Measurements from ENCODE around the gene ANKMY1. TPM values are rescaled to one million over a fixed set of nuclear protein-coding genes. Genes with fewer than 3 reads are reported as not detected.
"Not testable (repeated sequence)": the region's sequence is repeated elsewhere in the genome, so short reads cannot be mapped to it uniquely, and the experiment has no call there.

Gene ANKMY1
- total RNA-seq, 1 donor from 2014 or later = 7.2 TPM

DNA sequence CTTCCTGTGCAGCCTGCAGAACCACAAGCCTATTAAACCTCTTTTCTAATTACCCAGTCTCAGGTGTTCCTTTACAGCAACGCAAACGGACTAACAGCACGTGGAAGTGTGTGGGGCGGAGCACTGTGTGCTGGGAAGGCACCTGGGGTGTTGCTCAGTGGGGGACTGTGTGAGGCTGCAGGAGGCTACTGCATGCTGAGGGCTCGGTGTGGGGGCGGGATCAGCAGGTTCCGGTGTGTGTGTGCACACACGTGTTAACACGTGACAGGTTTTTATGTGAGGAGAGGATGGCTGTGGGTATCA is 58.9 kb downstream of the ANKMY1 start:
- no peaks in the 10 kb centered on the region for H3K27me3 ChIP-seq (ENCODE audit: insufficient read depth, low read length)
- Mint-ChIP-seq H3K4me3 (ENCODE audit: unreplicated experiment) (no peak overlapping the region), H3K9me3 (ENCODE audit: unreplicated experiment) (peaks cover 14% of the 10 kb centered on the region), H3K27me3 (ENCODE audit: low read depth, unreplicated experiment) (peaks cover 13% of the 10 kb centered on the region), H3K27ac (ENCODE audit: unreplicated experiment) (no peak overlapping the region), H3K36me3 (ENCODE audit: low read depth, unreplicated experiment) (peaks cover 8% of the 10 kb centered on the region), H3K4me1 (ENCODE audit: low read depth, unreplicated experiment) (no peaks in the 10 kb centered on the region)
- no peak overlapping the region for H3K4me3 ChIP-seq (ENCODE audit: insufficient read depth, low read depth, low read length)
- H2AFZ ChIP-seq (ENCODE audit: low read depth, low read length) = no peak overlapping the region
- H3K9me3 ChIP-seq (ENCODE audit: insufficient read depth, low read depth, low read length) = no peaks in the 10 kb centered on the region
- no peak overlapping the region for H3K9ac ChIP-seq (ENCODE audit: low read length)
- TF ChIP-seq, protein P1, sequence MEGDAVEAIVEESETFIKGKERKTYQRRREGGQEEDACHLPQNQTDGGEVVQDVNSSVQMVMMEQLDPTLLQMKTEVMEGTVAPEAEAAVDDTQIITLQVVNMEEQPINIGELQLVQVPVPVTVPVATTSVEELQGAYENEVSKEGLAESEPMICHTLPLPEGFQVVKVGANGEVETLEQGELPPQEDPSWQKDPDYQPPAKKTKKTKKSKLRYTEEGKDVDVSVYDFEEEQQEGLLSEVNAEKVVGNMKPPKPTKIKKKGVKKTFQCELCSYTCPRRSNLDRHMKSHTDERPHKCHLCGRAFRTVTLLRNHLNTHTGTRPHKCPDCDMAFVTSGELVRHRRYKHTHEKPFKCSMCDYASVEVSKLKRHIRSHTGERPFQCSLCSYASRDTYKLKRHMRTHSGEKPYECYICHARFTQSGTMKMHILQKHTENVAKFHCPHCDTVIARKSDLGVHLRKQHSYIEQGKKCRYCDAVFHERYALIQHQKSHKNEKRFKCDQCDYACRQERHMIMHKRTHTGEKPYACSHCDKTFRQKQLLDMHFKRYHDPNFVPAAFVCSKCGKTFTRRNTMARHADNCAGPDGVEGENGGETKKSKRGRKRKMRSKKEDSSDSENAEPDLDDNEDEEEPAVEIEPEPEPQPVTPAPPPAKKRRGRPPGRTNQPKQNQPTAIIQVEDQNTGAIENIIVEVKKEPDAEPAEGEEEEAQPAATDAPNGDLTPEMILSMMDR (IDR thresholded peaks at IDR 0.05; ENCODE audit: insufficient read depth, low read depth, low read length) = no peak
- no peak for TF ChIP-seq EZH2 (IDR thresholded peaks at IDR 0.05; ENCODE audit: insufficient read depth, low read length)
- H3K4me1 ChIP-seq (ENCODE audit: insufficient read depth, low read length) = no peaks in the 10 kb centered on the region
- FAIRE-seq = no peak
- no peaks in the 10 kb centered on the region for H3K36me3 ChIP-seq (ENCODE audit: insufficient read depth, low read length)
- H3K27ac ChIP-seq (ENCODE audit: low read depth, low read length) = no peak overlapping the region
- no peaks in the 10 kb centered on the region for H4K20me1 ChIP-seq (ENCODE audit: insufficient read depth, low read length)
- H3K4me2 ChIP-seq (ENCODE audit: low read length) = no peak overlapping the region
- DNase-seq (ENCODE audit: low read depth) = no peak
- no peaks in the 10 kb centered on the region for H3K79me2 ChIP-seq (ENCODE audit: insufficient read depth, low read length)

DNA sequence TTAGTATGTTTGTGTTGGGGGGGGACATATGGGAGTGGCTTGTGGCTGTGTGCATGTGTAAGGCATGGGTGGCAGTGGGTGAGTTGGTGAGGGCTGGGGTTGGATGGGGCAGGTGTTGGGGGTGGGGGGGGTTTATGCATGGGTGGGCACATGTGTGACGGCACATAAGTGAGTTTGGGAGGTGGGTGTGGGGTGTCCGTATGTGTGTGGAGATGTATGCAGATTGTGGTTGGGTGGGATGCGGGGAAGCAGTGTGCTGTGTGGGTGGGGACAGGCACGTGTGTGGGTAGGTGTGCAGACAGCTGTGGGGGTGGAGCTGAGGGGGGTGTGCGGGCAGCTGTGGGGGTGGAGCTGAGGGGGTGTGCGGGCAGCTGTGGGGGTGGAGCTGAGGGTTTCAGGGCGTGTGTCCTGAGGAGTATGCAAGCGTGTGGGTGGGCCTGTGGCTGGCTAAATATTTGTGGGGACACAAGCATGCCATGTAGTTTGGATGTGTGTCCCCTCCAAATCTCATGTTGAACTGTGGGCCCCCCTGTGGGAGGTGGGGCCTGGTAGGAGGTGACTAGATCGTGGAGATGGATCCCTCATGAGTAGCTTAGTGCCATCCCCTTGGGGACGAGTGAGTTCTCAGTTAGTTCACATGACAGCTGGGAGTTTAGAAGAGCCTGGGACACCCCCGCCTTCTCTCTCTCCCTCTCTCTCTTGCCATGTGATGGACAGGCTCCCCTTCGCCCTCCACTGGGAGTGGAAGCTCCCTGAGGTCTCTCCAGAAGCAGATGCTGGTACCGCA is 59.4 kb downstream of the ANKMY1 start:
- H3K4me3 ChIP-seq (ENCODE audit: insufficient read depth, low read depth, low read length) = no peak overlapping the region
- TF ChIP-seq EZH2 (IDR thresholded peaks at IDR 0.05; ENCODE audit: insufficient read depth, low read length) = no peak
- TF ChIP-seq, protein P1 (IDR thresholded peaks at IDR 0.05; ENCODE audit: insufficient read depth, low read depth, low read length) = no peak
- DNase-seq (ENCODE audit: low read depth) (no peak), FAIRE-seq (no peak)
- Mint-ChIP-seq H3K36me3 (ENCODE audit: low read depth, unreplicated experiment) (peaks cover 10% of the 10 kb centered on the region), H3K4me1 (ENCODE audit: low read depth, unreplicated experiment) (no peaks in the 10 kb centered on the region), H3K27ac (ENCODE audit: unreplicated experiment) (no peak overlapping the region), H3K9me3 (ENCODE audit: unreplicated experiment) (peaks cover 18% of the 10 kb centered on the region), H3K27me3 (ENCODE audit: low read depth, unreplicated experiment) (peaks cover 13% of the 10 kb centered on the region), H3K4me3 (ENCODE audit: unreplicated experiment) (no peak overlapping the region)
- H3K4me2 ChIP-seq (ENCODE audit: low read length) = no peak overlapping the region
- no peaks in the 10 kb centered on the region for H3K27me3 ChIP-seq (ENCODE audit: insufficient read depth, low read length)
- no peaks in the 10 kb centered on the region for H3K79me2 ChIP-seq (ENCODE audit: insufficient read depth, low read length)
- H3K9me3 ChIP-seq (ENCODE audit: insufficient read depth, low read depth, low read length) = no peaks in the 10 kb centered on the region
- H3K9ac ChIP-seq (ENCODE audit: low read length) = no peak overlapping the region
- H3K4me1 ChIP-seq (ENCODE audit: insufficient read depth, low read length) = no peaks in the 10 kb centered on the region
- no peaks in the 10 kb centered on the region for H4K20me1 ChIP-seq (ENCODE audit: insufficient read depth, low read length)
- H3K27ac ChIP-seq (ENCODE audit: low read depth, low read length) = no peak overlapping the region
- no peak overlapping the region for H2AFZ ChIP-seq (ENCODE audit: low read depth, low read length)
- H3K36me3 ChIP-seq (ENCODE audit: insufficient read depth, low read length) = no peaks in the 10 kb centered on the region

DNA sequence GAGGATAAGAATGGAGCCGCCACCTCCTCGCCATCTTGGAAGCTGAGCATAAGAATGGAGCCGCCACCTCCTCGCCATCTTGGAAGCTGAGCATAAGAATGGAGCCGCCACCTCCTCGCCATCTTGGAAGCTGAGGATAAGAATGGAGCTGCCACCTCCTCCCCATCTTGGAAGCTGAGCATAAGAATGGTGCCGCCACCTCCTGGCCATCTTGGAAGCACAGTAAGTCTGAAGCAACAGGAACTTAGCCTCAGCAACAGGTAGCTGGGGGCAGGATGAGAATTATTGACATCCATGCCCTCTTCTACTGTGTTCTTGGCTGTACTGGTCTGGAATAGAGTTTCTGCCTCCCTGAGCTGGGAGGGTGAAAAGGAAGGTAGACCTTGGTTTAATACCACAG is 60.7 kb downstream of the ANKMY1 start:
- H3K27me3 Mint-ChIP-seq (ENCODE audit: low read depth, unreplicated experiment); H3K27me3 ChIP-seq (ENCODE audit: insufficient read depth, low read length); H4K20me1 ChIP-seq (ENCODE audit: insufficient read depth, low read length); H3K79me2 ChIP-seq (ENCODE audit: insufficient read depth, low read length); H3K4me1 ChIP-seq (ENCODE audit: insufficient read depth, low read length); H3K27ac Mint-ChIP-seq (ENCODE audit: unreplicated experiment); H3K4me2 ChIP-seq (ENCODE audit: low read length); H3K4me1 Mint-ChIP-seq (ENCODE audit: low read depth, unreplicated experiment); H3K4me3 ChIP-seq (ENCODE audit: insufficient read depth, low read depth, low read length); H3K27ac ChIP-seq (ENCODE audit: low read depth, low read length); FAIRE-seq; H3K9me3 ChIP-seq (ENCODE audit: insufficient read depth, low read depth, low read length); H3K4me3 Mint-ChIP-seq (ENCODE audit: unreplicated experiment); H3K9ac ChIP-seq (ENCODE audit: low read length); H3K36me3 ChIP-seq (ENCODE audit: insufficient read depth, low read length); H2AFZ ChIP-seq (ENCODE audit: low read depth, low read length): not testable (repeated sequence)
- peaks cover 23% of the 10 kb centered on the region for H3K9me3 Mint-ChIP-seq (ENCODE audit: unreplicated experiment)
- TF ChIP-seq, protein P1 (IDR thresholded peaks at IDR 0.05; ENCODE audit: insufficient read depth, low read depth, low read length) = peak; percentile 25
- H3K36me3 Mint-ChIP-seq (ENCODE audit: low read depth, unreplicated experiment) = peaks cover 11% of the 10 kb centered on the region
- peak; percentile 10 for DNase-seq (ENCODE audit: low read depth)

Data from astrocyte (in vitro differentiated cells and primary cell).